HS-27A (cell line): ENCODE data around the gene PSD.

Experiments used
- DNase-seq: peaks from one replicate; pipeline ENCODE4 v3.0.0-alpha.2; 2012; ENCODE audit warnings: low read depth, missing footprints

The PSD gene

GRCh38 chr10:102404361-102405107, 14.1 kb downstream of the PSD start:
- DNase-seq: no peak

GRCh38 chr10:102403115-102403514, 15.5 kb downstream of the PSD start:
- no peak for DNase-seq

- DNase-seq: no peak
Measured at GRCh38 chr10:102402512-102402896, 16.1 kb downstream of the PSD start.

GRCh38 chr10:102401735-102402511, 16.7 kb downstream of the PSD start:
- no peak for DNase-seq

GRCh38 chr10:102401342-102401654, 17.3 kb downstream of the PSD start:
- no peak for DNase-seq

- DNase-seq: no peak
Measured at GRCh38 chr10:102400598-102401341, 17.8 kb downstream of the PSD start.

GRCh38 chr10:102400076-102400475, 18.5 kb downstream of the PSD start:
- no peak for DNase-seq

GRCh38 chr10:102399217-102400021, 19.2 kb downstream of the PSD start:
- DNase-seq: no peak

GRCh38 chr10:102398172-102399020, 20.2 kb downstream of the PSD start:
- no peak for DNase-seq

GRCh38 chr10:102397222-102398171, 21.1 kb downstream of the PSD start:
- no peak for DNase-seq

GRCh38 chr10:102396730-102397151, 21.8 kb downstream of the PSD start:
- no peak for DNase-seq

GRCh38 chr10:102396317-102396650, 22.3 kb downstream of the PSD start:
- no peak for DNase-seq

- DNase-seq: no peak
Measured at GRCh38 chr10:102395400-102396316, 22.9 kb downstream of the PSD start, which contains the start of gene NFKB2. Gene NFKB2, plus strand, starts transcription at chr10:102395705. Its CDS starts 255 bp downstream, at chr10:102395960.

GRCh38 chr10:102394801-102395399, 23.7 kb downstream of the PSD start:
- DNase-seq: no peak

GRCh38 chr10:102394079-102394800, 24.3 kb downstream of the PSD start:
- peak; percentile 64 for DNase-seq

GRCh38 chr10:102393411-102394078, 25.0 kb downstream of the PSD start:
- DNase-seq: no peak

- no peak for DNase-seq
Measured at GRCh38 chr10:102392306-102392705, 26.3 kb downstream of the PSD start.
